Pancreas (tissue), 10 donors: ENCODE results near the gene HEMGN. TPM values are rescaled to one million over a fixed set of nuclear protein-coding genes. Genes with fewer than 3 reads are reported as not detected.
"Not testable (repeated sequence)": the region's sequence is repeated elsewhere in the genome, so short reads cannot be mapped to it uniquely, and the experiment has no call there.

Experiments used
- ATAC-seq, 4 donors: fragments of 200-7000 bp; cut with Tn5 transposase; one replicate each; pipeline versions ENCODE4 v1.8.0 to v1.9.1; 2020; ENCODE audit warnings: mild to moderate bottlenecking in 4 of 4, moderate library complexity in 4 of 4
- DNase-seq, 6 donors: peaks; one replicate each; pipeline ENCODE4 v3.0.0-alpha.2; 2020
- FAIRE-seq: peaks from 2 replicates; lab custom pipeline; 2012; peaks lifted over from hg19 to GRCh38; lab: Jason Lieb, UNC
- H3K27ac ChIP-seq, 4 donors: fragments of 200-600 bp; sonication (generic); 1 replicate in 3 of 4; 2 replicates in 1 of 4; pipeline versions ENCODE4 v1.5.0 to v1.8.0; 2020
- H3K27me3 ChIP-seq, 4 donors: fragments of 200-600 bp; one replicate each; pipeline ENCODE4 v1.8.0; 2021
- H3K36me3 ChIP-seq, 3 donors: fragments of 200-600 bp; sonication (generic) in 1 of 3; one replicate each; pipeline versions ENCODE4 v1.5.0 to v1.8.0; 2020 to 2021
- H3K4me1 ChIP-seq, 3 donors: fragments of 200-600 bp; one replicate each; pipeline ENCODE4 v1.8.0; 2021
- H3K4me3 ChIP-seq, 4 donors: fragments of 200-600 bp; sonication (generic) in 2 of 4; one replicate each; pipeline versions ENCODE4 v1.5.0 to v1.8.0; 2020 to 2021
- H3K9me3 ChIP-seq, 4 donors: fragments of 200-600 bp; one replicate each; pipeline ENCODE4 v1.8.0; 2021
- CTCF ChIP-seq, 4 donors: fragments of 200-600 bp; sonication (generic) in 3 of 4; IDR thresholded peaks; one replicate each; pipeline versions ENCODE4 v1.5.0 to v1.8.0; 2021; ENCODE audit warnings: antibody characterized with exemption in 4 of 4
- WGBS, 2 donors: extraction: QIAGEN DNeasy Blood & Tissue Kit; methylation state at CpG; one replicate each; pipeline ENCODE4 v1.1.7; 2013; 5-methylcytosine and 5-hydroxymethylcytosine counted together
- intact Hi-C, 3 donors: fragments of 100-400 bp; cut with DNase I; formaldehyde crosslinking; loops; one replicate each; pipeline versions ENCODE4 v1.11.1 to v1.14.2; 2022
- polyA plus RNA-seq, 2 donors: library from polyadenylated mRNA; stranded (reverse); fragments of 200-250 nt; gene quantifications; one replicate each; pipeline ENCODE4 v1.2.3, GENCODE V29; 2013
- total RNA-seq, 6 donors: library from RNA; stranded (reverse); fragmentation: NEBNext Ultra II Directional in 4 of 6; extraction: Animal tissue kit (Norgen Biotek cat#: 25700) in 4 of 6; gene quantifications; one replicate each; pipeline versions ENCODE4 v1.2.1 to v1.2.4, GENCODE V29; 2021 to 2023
- donor health status: healthy with polysubstance abuse.
- donor health status: DM: no; HTN: no; CAD: no; lungs with moderate emphysema.
- donor health status: DM: no; HTN: no; CAD: no.
- donor health status: control.
- donor health status: control.
- donor health status: Bipolar disorder and iron deficiency.
- donor health status: DM: yes; HTN: yes; CAD: no.
- donor health status: DM: no; HTN: no; CAD: no.
- donor health status: DM: no; HTN: no; CAD: no.
- donor health status: DM: yes; HTN: yes; CAD: no.

Gene HEMGN
- total and polyA plus RNA-seq, 8 donors = 0.09 TPM; not detected in 7

GRCh38 chr9:97959585-97959984 lies 21.6 kb upstream of the HEMGN start:
- intact Hi-C loops = no loop called here
- DNase-seq = no peak
- no peaks in the 10 kb centered on the region for H3K4me1 ChIP-seq
- no peaks in the 10 kb centered on the region for H3K36me3 ChIP-seq
- H3K9me3 ChIP-seq = no peaks in the 10 kb centered on the region
- no peak overlapping the region for H3K4me3 ChIP-seq
- no peak for FAIRE-seq
- no peak for TF ChIP-seq CTCF (IDR thresholded peaks at IDR 0.05)
- no peak for ATAC-seq
- no peak overlapping the region for H3K27ac ChIP-seq
- no peaks in the 10 kb centered on the region for H3K27me3 ChIP-seq

- Histone ChIP-seq H3K27ac (no peak overlapping the region), H3K4me1 (no peaks in the 10 kb centered on the region), H3K27me3 (no peaks in the 10 kb centered on the region), H3K36me3 (no peaks in the 10 kb centered on the region), H3K9me3 (no peaks in the 10 kb centered on the region), H3K4me3 (no peak overlapping the region)
- FAIRE-seq (no peak), ATAC-seq (no peak), DNase-seq (no peak)
- intact Hi-C loops = no loop called here
- WGBS, 2 donors = 66 to 69% methylated on average over 5 of the region's 5 CpGs
- no peak for TF ChIP-seq CTCF (IDR thresholded peaks at IDR 0.05)
Measured at GRCh38 chr9:97958812-97959511, 21.0 kb upstream of the HEMGN start.

- FAIRE-seq = no peak
- Histone ChIP-seq H3K4me1 (no peaks in the 10 kb centered on the region), H3K4me3 (no peak overlapping the region), H3K27ac (no peak overlapping the region), H3K27me3 (no peaks in the 10 kb centered on the region), H3K9me3 (no peaks in the 10 kb centered on the region), H3K36me3 (no peaks in the 10 kb centered on the region)
- intact Hi-C loops = no loop called here
- ATAC-seq = no peak
- no peak for TF ChIP-seq CTCF (IDR thresholded peaks at IDR 0.05)
- DNase-seq = no peak
Measured at GRCh38 chr9:97956331-97956730, 18.4 kb upstream of the HEMGN start.

GRCh38 chr9:97954550-97954989 lies 16.6 kb upstream of the HEMGN start:
- intact Hi-C loops = no loop called here
- FAIRE-seq = no peak

GRCh38 chr9:97950873-97951272 lies 12.9 kb upstream of the HEMGN start:
- WGBS, 2 donors = 78 to 91% methylated on average over 5 of the region's 5 CpGs
- H3K9me3 ChIP-seq, DNase-seq, H3K27ac ChIP-seq, H3K27me3 ChIP-seq, ATAC-seq, H3K4me1 ChIP-seq, H3K36me3 ChIP-seq, FAIRE-seq, H3K4me3 ChIP-seq, intact Hi-C loops: not testable (repeated sequence)

More at GRCh38 chr9:97954550-97954989, 16.6 kb upstream of the HEMGN start:
- Histone ChIP-seq H3K27ac (no peak overlapping the region), H3K27me3 (no peaks in the 10 kb centered on the region), H3K4me1 (no peaks in the 10 kb centered on the region), H3K4me3 (no peak overlapping the region), H3K9me3 (no peaks in the 10 kb centered on the region), H3K36me3 (no peaks in the 10 kb centered on the region)
- ATAC-seq = peak; percentile 77 to 94 (median 92)
- DNase-seq = peak in 4 of 6 donors; percentile 27 to 56 (median 32)
- TF ChIP-seq CTCF (IDR thresholded peaks at IDR 0.05) = peak in 3 of 4 donors; percentile 47 to 57 (median 56)

- H3K4me1 ChIP-seq, H3K9me3 ChIP-seq, ATAC-seq, DNase-seq, H3K4me3 ChIP-seq, H3K27me3 ChIP-seq, H3K36me3 ChIP-seq, intact Hi-C loops, H3K27ac ChIP-seq, FAIRE-seq: not testable (repeated sequence)
- WGBS, 2 donors = 34 to 38% methylated on average over 1 to 2 of the region's 2 CpGs
Measured at GRCh38 chr9:97947094-97947493, 9.1 kb upstream of the HEMGN start.

GRCh38 chr9:97945470-97945869 lies 7.5 kb upstream of the HEMGN start:
- H3K36me3 ChIP-seq, FAIRE-seq, H3K4me3 ChIP-seq, H3K9me3 ChIP-seq, H3K27me3 ChIP-seq, intact Hi-C loops, H3K4me1 ChIP-seq, ATAC-seq, H3K27ac ChIP-seq, DNase-seq: not testable (repeated sequence)
- WGBS, 2 donors = 63 to 77% methylated on average over 2 of the region's 2 CpGs
